Hematopoietic multipotent progenitor cell treated with erythropoietin and hydrocortisone succinate and interleukin-3 and kit ligand, for 8 days (in vitro differentiated cells): Measurements from ENCODE around the gene AOC3.
"Not testable (repeated sequence)": the region's sequence is repeated elsewhere in the genome, so short reads cannot be mapped to it uniquely, and the experiment has no call there.

Experiments
- DNase-seq: peaks from one replicate; pipeline ENCODE4 v3.0.0-alpha.2; 2015

Gene AOC3

GRCh38 chr17:42898147-42898811, 47.3 kb downstream of the AOC3 start:
- no peak for DNase-seq

- DNase-seq = not testable (repeated sequence)
Measured at GRCh38 chr17:42899981-42900380, 49.0 kb downstream of the AOC3 start.

- no peak for DNase-seq
Measured at GRCh38 chr17:42900460-42901331, 49.7 kb downstream of the AOC3 start, which contains the start of gene G6PC1. TSS of gene G6PC1 (plus strand) at chr17:42900799. CDS start at chr17:42900877, 78 bp downstream.

- no peak for DNase-seq
Measured at GRCh38 chr17:42901535-42902229, 50.7 kb downstream of the AOC3 start.

GRCh38 chr17:42904110-42904469, 53.1 kb downstream of the AOC3 start:
- no peak for DNase-seq

- DNase-seq = no peak
Measured at GRCh38 chr17:42906772-42907446, 55.9 kb downstream of the AOC3 start.
